T-helper 9 cell (primary cell): ENCODE measurements around the gene WNT16.
"Not testable (repeated sequence)": the region's sequence is repeated elsewhere in the genome, so short reads cannot be mapped to it uniquely, and the experiment has no call there.

Source experiments
- DNase-seq: peaks from one replicate; pipeline ENCODE4 v3.0.0-alpha.2; 2020

WNT16 gene

GRCh38 chr7:121307021-121307574, 21.7 kb upstream of the WNT16 start:
- no peak for DNase-seq

- DNase-seq: no peak
Observed at GRCh38 chr7:121313220-121313792, 15.5 kb upstream of the WNT16 start.

GRCh38 chr7:121313793-121314676, 14.8 kb upstream of the WNT16 start:
- DNase-seq: no peak

DNA sequence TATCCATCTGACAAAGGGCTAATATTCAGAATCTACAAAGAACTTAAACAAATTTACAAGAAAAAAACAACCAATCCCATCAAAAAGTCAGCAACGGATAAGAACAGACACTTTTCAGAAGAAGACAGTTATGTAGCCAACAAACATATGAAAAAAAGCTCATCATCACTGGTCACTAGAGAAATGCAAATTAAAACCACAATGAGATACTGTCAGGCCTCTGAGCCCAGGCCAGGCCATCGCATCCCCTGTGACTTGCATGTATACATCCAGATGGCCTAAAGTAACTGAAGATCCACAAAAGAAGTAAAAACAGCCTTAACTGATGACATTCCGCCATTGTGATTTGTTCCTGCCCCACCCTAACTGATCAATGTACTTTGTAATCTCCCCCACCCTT, 13.6 kb upstream of the WNT16 start:
- not testable (repeated sequence) for DNase-seq

GRCh38 chr7:121322460-121322859, 6.3 kb upstream of the WNT16 start:
- no peak for DNase-seq

- DNase-seq: no peak
Observed at GRCh38 chr7:121323515-121324302, 5.1 kb upstream of the WNT16 start.

GRCh38 chr7:121327671-121328070, 1.1 kb upstream of the WNT16 start:
- no peak for DNase-seq

DNA sequence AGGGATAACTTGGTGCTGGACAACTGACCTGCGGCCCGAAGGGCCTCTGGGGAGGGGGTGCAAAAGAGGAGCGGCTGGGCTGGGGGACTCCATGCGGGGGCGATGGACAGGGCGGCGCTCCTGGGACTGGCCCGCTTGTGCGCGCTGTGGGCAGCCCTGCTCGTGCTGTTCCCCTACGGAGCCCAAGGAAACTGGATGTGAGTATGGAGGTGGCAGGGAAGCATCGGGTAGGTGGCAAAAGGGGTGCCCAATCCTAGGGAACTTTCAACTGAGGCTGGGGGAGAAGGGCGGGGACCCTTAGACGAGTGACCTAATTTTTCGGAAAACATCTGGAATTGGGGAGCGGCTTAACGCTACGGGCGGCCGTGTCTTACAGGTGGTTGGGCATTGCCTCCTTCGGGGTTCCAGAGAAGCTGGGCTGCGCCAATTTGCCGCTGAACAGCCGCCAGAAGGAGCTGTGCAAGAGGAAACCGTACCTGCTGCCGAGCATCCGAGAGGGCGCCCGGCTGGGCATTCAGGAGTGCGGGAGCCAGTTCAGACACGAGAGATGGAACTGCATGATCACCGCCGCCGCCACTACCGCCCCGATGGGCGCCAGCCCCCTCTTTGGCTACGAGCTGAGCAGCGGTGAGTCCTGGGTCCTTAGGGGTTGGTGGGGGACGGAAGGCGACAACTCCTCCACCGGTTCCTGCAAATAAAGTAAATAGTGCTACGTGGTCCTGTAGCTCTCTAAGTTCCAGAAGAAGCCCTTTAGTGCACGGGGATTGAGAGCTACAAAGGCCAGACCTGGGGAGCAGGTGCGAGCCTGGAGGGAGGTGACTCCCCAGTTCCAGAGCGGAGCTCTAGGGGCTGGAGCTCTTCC, 622 bp downstream of the WNT16 start:
- DNase-seq: no peak

GRCh38 chr7:121330053-121330833, 1.4 kb downstream of the WNT16 start:
- DNase-seq: no peak

GRCh38 chr7:121331048-121331447, 2.2 kb downstream of the WNT16 start:
- no peak for DNase-seq

DNA sequence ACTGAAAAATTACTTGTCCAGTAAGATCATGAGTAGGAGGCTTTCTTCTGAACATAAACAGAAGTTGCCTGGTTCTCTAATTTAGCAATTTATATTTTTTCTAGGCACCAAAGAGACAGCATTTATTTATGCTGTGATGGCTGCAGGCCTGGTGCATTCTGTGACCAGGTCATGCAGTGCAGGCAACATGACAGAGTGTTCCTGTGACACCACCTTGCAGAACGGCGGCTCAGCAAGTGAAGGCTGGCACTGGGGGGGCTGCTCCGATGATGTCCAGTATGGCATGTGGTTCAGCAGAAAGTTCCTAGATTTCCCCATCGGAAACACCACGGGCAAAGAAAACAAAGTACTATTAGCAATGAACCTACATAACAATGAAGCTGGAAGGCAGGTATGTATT, 2.8 kb downstream of the WNT16 start:
- DNase-seq: no peak

- DNase-seq: no peak
Observed at GRCh38 chr7:121334376-121334775, 5.6 kb downstream of the WNT16 start.

DNA sequence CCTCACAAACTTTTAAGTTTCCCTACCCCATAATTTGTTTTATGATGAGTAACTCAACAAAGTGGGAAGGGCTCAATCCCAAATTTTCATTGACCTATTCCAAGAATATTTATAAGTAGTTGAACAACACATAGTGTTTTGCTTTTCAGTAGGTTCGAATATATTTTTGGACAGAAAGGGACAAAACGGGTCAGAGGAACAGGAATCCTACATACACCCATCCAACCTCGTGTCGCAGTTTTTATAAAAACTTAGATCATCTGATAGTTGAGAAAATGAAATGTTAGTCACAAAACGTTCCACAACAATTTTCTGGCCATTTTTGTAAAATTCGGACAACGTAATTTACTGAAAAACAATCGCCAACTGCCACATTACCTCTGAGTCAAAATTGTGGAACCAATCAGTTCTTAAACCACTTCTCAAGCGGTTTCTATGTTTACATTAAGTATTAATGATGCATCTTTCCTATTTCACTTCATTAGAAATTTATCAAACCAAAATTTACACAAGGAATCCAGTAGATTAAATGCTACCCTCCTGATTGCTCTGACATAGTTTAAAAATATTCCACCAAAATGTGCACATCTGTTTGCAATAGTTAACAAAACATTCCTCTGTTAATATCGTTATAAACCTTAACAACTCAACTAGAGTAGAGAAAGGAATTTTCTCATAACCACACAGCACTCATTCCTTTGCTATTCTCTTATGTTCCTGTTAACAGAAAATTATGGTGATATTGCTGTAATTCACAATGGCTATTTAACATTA, 6.3 kb downstream of the WNT16 start:
- no peak for DNase-seq

GRCh38 chr7:121336579-121336978, 7.8 kb downstream of the WNT16 start:
- no peak for DNase-seq

DNA sequence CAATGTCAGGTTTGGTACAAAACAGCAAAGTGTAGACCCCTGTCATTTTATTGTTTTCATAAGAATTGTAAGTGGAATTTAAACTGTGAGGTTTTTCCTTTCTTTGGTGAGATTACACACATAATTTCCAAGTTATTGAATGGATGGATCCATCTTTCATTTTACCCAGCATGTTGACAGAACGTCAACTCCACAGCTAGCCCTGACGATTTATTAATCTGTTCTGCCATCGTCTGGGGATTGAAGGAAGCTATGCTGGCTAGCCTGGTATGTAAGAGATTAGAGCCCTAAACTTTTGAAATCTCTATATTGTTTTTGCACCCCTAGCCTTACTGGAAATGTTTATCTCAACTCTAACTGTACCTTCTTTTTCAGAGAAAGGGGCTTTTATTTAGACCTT, 8.6 kb downstream of the WNT16 start:
- DNase-seq: no peak

DNA sequence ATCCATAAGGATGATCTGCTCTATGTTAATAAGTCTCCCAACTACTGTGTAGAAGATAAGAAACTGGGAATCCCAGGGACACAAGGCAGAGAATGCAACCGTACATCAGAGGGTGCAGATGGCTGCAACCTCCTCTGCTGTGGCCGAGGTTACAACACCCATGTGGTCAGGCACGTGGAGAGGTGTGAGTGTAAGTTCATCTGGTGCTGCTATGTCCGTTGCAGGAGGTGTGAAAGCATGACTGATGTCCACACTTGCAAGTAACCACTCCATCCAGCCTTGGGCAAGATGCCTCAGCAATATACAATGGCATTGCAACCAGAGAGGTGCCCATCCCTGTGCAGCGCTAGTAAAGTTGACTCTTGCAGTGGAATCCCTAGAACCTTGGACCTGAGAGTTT, 10.3 kb downstream of the WNT16 start:
- DNase-seq: no peak

- DNase-seq: no peak
Observed at GRCh38 chr7:121341933-121342332, 13.1 kb downstream of the WNT16 start.

GRCh38 chr7:121342631-121343030, 13.8 kb downstream of the WNT16 start:
- DNase-seq: no peak

- DNase-seq: no peak
Observed at GRCh38 chr7:121343302-121343701, 14.5 kb downstream of the WNT16 start.

DNA sequence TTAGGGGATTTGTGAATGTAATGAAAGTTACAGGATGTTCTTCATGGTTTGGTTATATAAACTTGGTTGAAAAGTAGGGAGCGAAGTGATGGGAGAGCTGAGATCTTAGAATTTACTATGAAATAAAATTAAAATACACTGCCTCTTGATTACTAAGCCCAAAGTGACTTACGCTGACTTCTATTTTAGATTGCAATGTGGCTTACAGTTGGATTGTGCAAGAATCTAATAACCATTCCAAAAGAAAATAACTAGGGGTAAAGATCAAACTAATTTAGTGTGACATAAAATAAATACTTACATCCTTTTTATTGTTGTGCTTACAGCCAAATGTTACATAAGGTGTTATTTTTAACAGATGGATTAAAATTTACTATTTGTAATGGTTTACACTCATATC, 15.3 kb downstream of the WNT16 start:
- no peak for DNase-seq

GRCh38 chr7:121344497-121344896, 15.7 kb downstream of the WNT16 start:
- no peak for DNase-seq
